ENCODE results near the gene FAM222B. TPM values are rescaled to one million over a fixed set of nuclear protein-coding genes. Genes with fewer than 3 reads are reported as not detected.

Gene FAM222B
- total and polyA plus RNA-seq, 2 of the 4 experiments (the other 2 are of a cell fraction): 2.5 to 10.8 TPM

DNA sequence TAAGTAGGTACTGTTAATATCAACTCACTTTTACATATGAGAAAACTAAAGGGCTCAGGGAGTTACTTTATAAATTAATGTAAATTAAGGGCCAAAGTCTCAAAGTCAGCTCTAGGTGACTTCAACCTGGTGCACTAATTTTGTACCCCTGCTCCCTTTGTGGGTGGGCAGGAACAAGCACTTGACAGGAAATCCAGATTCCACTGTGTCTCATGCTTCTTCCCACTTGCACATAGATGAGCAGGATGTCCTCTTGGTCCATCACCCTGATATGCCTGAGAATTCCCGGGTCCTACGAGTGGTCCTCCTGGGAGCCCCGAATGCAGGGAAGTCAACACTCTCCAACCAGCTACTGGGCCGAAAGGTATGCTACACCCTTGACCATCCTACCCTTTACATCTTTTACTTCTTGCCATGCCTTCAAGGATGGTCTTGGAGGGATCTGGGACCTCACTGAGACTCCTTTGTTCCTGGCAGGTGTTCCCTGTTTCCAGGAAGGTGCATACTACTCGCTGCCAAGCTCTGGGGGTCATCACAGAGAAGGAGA is 13.5 kb upstream of the FAM222B start:
- H2BK5ac ChIP-seq (ENCODE audit: low read depth, low read length, poor library complexity, severe bottlenecking): no peak overlapping the region
- no peak overlapping the region for H3K9ac ChIP-seq (ENCODE audit: low read depth, low read length)
- H4K8ac ChIP-seq (ENCODE audit: low read depth in 2 of 2, low read length in 2 of 2): no peak overlapping the region; a peak in 1 of 4 replicates
- H2AK9ac ChIP-seq (replicated peaks; ENCODE audit: low read depth, low read length, poor library complexity): peak overlapping the region; percentile 57
- H3K36me3 ChIP-seq (ENCODE audit: control insufficient read depth, insufficient read depth, low read length): peaks cover 26% of the 10 kb centered on the region
- no peak overlapping the region for H3K14ac ChIP-seq (replicated peaks; ENCODE audit: low read depth, low read length)
- H3K56ac ChIP-seq (ENCODE audit: extremely low read depth, insufficient read depth, low read length): no peak overlapping the region
- in situ Hi-C loops (cut with MboI; ENCODE audit: low sequenced_read_pairs): no loop called here
- H3K18ac ChIP-seq (ENCODE audit: low read depth, low read length): no peak overlapping the region
- no peak overlapping the region for H3K27ac ChIP-seq (ENCODE audit: insufficient read depth, low read length)
- dilution Hi-C loops (cut with HindIII; ENCODE audit: low sequenced_read_pairs, unreplicated experiment): no loop called here
- no peak overlapping the region for H2BK15ac ChIP-seq (ENCODE audit: low read depth, low read length)
- intact Hi-C loops (cut with micrococcal nuclease): loop anchor here (5.0 kb wide), 1 partner anchor 94 kb away; no protein-coding TSS in a partner anchor
- BruUV-seq (replicated peaks): no TSS peak
- CTCF ChIA-PET: interaction anchor here (0.6 kb wide), 2 partner anchors 30 to 209 kb away, joined by 3 to 5 read pairs; no protein-coding TSS in a partner anchor
- H2BK20ac ChIP-seq (ENCODE audit: low read depth, low read length): no peak overlapping the region
- peaks cover 15 to 16% of the 10 kb centered on the region in 2 experiments for H3K79me1 ChIP-seq (ENCODE audit: low read depth in 1 of 2, low read length in 2 of 2)
- no peak overlapping the region for H3K4ac ChIP-seq (ENCODE audit: low read depth, low read length)
- H3K27me3 ChIP-seq (ENCODE audit: control insufficient read depth, insufficient read depth, low read length): no peaks in the 10 kb centered on the region
- no peak overlapping the region for H4K5ac ChIP-seq (ENCODE audit: low read depth, low read length)
- ATAC-seq (ENCODE audit: low read depth) (no peak), DNase-seq (no peak)
- TF ChIP-seq USF2 (IDR thresholded peaks at IDR 0.05; ENCODE audit: low read depth, low read length) (no peak), RFX5 (IDR thresholded peaks at IDR 0.05; ENCODE audit: low read depth, low read length) (no peak), RCOR1 (IDR thresholded peaks at IDR 0.05; ENCODE audit: insufficient replicate concordance, low read length) (no peak), MAFK (IDR thresholded peaks at IDR 0.05; ENCODE audit: low read depth, low read length) (no peak), MAZ (IDR thresholded peaks at IDR 0.05; ENCODE audit: borderline replicate concordance, low read depth, low read length) (no peak), MXI1 (IDR thresholded peaks at IDR 0.05; ENCODE audit: borderline replicate concordance, low read depth, low read length) (no peak), RAD21 (IDR thresholded peaks at IDR 0.05; ENCODE audit: low read length) (no peak), SMC3 (IDR thresholded peaks at IDR 0.05; ENCODE audit: low read depth, low read length) (no peak), CEBPB (IDR thresholded peaks at IDR 0.05; ENCODE audit: low read depth, low read length) (no peak)
- H2AK5ac ChIP-seq (ENCODE audit: low read depth, low read length): no peak overlapping the region
- WGBS, 2 experiments (ENCODE audit: extremely low coverage in 2 of 2, insufficient read length in 1 of 2): no CpG with 5 or more reads among the region's 5 CpGs
- no peak overlapping the region for H2AFZ ChIP-seq (replicated peaks; ENCODE audit: low read length, poor library complexity)
- POLR2A ChIA-PET (ENCODE audit: unreplicated experiment): no interaction called here
- no peak overlapping the region for H3K4me3 ChIP-seq (ENCODE audit: insufficient read depth, low read depth, low read length)
- no peaks in the 10 kb centered on the region for H4K20me1 ChIP-seq (ENCODE audit: insufficient read depth, low read length)
- no peak overlapping the region for H4K91ac ChIP-seq (ENCODE audit: insufficient read depth, low read depth, low read length)
- H3K4me1 ChIP-seq (ENCODE audit: control insufficient read depth, insufficient read depth, low read length): no peaks in the 10 kb centered on the region
- peaks cover 4% of the 10 kb centered on the region; the same call in 1 of the 2 replicates for H3K9me1 ChIP-seq (ENCODE audit: insufficient read depth, low read length)
- no peak overlapping the region for H2BK120ac ChIP-seq (ENCODE audit: low read depth, low read length)
- H3K9me3 ChIP-seq (ENCODE audit: control insufficient read depth, insufficient read depth, low read length): no peaks in the 10 kb centered on the region
- no peak overlapping the region for H3K4me2 ChIP-seq (ENCODE audit: low read depth, low read length)
- H3K23ac ChIP-seq (ENCODE audit: low read depth, low read length): no peak overlapping the region

All from IMR-90 (cell line).